GM19455 (cell line): ENCODE data around the gene C3orf20.
"Not testable (repeated sequence)": the region's sequence is repeated elsewhere in the genome, so short reads cannot be mapped to it uniquely, and the experiment has no call there.

Source experiments
- ATAC-seq: cut with Tn5 transposase; IDR thresholded peaks from one replicate; pipeline ENCODE4 v1.9.1; 2021; ENCODE audit not compliant: unreplicated experiment

C3orf20 gene

DNA sequence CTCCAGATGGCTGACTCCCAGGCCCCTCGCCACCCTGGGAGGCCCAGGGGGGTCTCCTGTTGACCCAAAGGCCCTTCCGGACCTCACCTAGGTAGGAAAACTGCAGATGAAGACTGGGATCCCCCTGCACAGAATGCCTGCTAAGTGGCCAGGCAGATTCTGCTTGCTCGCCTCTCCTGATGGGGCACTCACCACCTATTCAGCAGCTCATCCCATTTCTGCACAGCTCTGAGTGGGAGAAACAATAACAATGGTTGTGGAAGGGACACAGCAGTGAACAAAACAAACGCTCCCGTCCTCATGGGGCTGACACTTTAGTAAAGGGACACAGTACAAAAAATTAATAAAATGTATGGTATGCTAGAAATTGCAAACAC is 118.9 kb downstream of the C3orf20 start:
- ATAC-seq = no peak

DNA sequence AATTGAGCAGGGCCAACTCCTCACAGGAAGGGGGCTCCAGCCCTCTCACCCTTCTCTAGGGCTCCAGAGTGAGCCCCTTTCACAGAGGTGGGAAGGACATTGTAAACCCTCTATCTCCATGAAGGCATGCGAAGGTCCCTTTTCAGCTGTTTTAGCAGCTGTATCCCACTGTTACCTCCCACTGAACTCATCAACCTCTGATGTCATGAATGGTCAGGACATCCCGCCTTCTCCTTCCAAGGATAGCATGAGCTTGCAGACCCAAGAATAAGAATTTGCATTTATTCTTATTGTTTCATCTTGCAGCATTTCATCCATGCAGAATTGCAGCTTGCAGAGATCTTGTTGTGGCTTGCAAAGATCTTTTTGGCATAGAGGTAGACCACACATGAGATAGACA is 119.5 kb downstream of the C3orf20 start:
- ATAC-seq = no peak

DNA sequence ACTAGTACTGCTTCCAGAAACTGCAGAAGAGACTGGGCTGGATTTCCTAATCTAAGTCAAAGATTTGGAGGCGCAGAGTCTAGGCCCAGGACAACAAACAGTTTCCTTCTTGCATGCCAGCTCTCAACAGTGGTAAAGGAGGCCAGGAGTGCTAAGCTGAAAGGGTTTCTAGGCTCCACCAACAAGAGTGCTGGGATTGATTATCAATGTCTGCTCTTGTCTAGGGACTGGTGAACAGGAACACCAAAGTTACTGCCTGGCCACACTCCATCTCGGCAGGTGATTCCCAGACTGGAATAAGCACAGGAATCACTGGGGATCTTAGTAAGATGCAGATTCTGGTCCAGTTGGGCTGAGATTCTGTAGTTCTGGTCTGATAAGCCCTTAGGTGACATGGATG is 121.1 kb downstream of the C3orf20 start:
- no peak for ATAC-seq

DNA sequence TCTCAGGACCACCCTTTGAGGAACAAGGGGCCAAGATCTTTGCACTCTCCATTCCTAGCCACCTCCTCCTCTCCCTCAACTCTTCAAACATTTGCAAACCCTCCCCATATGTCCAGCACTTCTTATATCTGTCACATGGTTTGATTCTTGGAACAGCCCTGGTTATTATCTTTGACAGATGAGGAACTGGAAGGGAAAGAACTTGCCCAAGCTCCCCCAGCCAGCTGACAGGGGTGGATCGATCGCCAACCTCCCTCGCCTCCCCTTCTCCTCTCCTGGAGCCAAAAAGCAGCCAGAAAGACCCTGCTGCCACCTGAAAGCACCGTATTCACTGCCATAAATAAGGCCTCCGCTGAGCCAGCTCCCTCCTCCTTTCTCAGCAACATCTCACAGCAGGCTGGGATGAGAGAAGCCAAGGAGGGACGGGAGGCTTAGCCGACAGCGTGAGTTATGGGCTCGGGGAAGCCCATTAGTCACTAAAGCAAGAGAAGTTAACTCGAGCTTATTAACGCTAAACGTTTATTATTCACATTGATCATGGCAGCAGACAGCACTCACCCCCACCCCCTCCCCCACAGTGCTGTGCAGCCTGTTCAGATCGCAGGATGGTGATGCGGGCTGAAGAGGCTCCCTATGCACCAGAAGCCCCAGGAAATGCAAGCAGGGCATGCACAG is 121.6 kb downstream of the C3orf20 start:
- no peak for ATAC-seq

DNA sequence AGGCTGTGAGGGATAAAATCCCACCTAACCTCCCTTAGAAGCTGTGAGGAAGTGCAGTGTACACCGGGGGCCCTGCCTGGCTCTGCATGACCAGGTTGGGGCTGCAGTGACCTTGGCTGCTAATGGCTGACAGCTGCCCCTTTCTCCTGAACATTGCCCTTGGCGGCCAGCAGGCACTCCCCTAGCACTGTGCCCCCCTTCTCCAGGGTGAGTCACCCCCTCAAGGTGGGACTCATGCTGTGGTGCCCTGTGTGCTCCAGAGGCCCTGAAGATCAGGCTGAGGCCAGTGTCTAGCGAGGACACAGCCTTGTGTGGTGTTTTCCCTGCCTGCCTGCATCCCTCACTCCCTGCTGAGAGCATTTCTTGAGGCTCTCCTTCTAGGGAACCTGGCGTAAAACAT is 122.8 kb downstream of the C3orf20 start:
- ATAC-seq = no peak

DNA sequence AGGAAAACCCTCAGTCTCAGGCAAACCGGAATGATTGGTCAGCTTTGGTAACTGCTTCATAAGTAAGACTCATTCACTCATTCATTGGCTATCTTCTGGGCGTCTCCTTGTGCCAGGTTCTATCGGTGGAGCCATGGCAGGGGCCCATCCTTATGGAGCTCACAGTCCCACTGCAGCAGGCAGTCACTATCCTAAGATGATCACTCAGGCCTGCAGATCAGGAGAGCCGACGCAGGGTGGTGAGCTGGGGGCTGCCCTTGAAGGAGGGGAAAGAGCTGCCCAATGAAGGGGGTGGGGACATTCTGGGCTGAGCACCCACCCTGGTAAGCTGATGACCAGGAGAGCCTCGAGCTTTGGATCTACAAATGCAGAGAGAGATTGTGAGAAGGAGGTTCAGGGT is 123.3 kb downstream of the C3orf20 start:
- ATAC-seq = no peak

DNA sequence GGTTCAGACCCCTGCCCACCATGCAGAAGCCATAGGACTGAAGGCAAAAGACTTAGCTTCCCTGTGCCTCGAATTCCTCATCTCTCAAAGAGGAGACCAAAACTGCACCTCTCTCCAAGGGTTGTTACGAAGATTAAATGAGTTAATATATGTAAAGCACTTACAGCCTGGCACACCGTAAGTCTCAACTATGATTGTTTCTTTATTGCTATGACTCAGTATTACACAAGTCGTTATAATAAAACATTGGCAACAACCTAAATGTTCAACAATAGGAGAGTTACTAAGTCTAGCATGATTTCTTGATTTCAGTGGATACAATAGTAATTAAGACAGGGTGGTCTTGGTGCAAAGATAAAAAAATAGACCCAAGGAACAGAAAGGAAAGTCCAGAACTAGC is 124.2 kb downstream of the C3orf20 start:
- no peak for ATAC-seq

DNA sequence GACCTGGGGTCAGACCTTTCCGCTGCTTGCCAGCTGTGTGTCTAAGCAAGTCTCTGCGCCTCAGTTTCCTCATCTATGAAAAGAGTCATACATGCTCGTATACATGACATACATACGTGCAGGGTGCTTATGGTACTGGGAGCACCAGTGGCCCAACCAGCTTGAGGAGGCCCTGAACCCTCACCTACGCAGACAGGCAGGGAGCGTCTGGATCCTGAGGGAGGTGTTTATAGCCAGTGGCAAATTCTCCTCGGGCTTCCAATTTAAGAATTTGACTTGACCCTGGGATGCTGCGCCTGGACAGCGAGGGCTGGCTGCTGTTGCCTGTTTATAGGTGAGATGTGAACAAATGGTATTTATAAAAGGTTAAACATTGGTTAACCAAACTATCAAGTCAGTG is 126.1 kb downstream of the C3orf20 start:
- no peak for ATAC-seq

DNA sequence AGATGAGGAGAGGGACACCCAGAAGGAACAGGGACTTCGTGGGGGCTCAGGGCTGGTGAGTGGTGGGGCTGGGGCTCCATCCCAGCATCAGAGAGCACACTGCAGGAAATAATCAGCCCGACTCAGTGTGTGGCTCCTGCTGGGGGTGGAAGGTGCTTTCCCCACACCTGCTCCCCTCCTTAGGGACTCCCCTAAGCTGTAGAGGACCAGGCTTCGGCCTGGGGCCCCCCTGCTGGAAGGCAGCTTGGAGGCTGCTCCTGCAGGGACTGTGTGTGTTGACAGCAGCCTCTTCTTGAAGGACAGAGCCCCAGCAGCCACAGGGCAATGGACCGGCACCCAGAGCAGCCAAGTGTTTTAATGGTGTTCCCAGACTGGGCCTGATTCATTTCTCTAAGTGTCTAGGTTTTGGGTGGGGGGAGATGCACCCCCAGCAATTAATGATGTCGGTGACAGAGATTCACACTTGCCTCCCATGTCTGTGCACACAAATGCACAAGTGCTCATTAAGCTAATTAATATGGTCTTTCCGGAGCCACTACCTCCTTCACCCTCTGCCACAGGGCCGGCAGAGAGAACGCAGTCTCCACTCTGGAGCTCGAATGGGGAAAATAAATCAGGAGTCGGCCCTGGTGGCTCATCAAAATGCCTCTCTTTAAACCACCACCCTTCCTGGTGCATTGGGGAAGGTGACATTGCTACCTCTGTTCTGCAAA is 126.9 kb downstream of the C3orf20 start:
- no peak for ATAC-seq

DNA sequence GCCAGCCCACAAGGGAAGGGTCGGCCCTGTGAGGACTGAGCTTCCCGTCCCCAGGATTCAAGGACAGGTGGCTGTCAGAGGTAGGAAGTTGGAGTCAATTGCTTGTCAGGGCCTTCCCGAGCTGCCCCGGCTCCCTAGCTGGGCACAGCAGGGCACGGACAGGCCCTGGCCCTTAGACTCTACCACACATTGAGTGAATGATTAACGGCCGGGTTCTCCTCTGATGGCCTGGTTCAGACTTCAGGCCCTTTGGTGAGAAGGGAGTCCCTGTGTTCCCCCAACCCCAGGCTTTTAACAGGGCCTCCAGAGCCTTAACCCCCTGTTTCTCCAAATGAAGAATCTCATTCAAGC is 127.4 kb downstream of the C3orf20 start:
- ATAC-seq = no peak

DNA sequence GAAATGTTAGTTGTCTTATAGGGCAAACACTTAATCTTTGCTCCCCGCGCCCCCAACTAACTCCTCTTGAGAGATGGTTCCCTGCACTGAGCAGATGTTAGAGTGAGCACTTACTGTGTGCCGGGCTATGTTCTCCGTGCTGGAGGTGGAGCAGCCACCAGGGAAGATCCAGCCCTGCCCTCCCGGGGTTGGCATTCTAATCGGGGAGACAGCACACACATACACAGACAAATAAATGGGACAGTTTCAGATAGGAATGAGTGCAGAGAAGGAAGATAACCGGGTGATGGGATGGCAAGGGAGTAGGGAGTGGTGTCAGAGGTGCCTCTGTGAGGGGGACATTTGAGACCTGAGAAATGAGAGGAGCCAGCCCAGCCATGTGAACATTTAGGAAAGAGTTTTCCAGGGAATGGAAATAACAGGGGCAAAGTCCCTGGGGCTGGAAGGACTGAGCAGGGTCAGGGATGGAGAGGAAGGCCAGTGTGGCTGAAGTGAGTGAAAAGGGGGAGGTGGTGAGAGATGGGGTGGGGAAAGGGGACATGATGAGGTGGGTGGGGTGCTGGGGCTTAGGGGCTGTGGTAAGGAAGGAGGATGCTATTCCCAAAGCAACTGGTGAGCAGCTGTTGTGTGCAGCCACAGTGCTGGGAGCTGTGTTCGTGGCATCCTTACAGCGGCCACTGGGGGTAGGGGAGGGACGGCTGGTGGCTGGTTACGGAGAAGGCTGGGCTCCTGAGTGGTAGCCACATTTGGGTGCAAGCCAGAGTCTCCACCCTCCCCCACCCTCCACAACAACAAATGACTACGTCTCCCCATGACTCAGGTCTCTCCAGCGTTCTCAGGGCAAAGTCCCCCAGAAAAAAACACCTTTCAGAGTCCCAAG is 128.4 kb downstream of the C3orf20 start:
- no peak for ATAC-seq

DNA sequence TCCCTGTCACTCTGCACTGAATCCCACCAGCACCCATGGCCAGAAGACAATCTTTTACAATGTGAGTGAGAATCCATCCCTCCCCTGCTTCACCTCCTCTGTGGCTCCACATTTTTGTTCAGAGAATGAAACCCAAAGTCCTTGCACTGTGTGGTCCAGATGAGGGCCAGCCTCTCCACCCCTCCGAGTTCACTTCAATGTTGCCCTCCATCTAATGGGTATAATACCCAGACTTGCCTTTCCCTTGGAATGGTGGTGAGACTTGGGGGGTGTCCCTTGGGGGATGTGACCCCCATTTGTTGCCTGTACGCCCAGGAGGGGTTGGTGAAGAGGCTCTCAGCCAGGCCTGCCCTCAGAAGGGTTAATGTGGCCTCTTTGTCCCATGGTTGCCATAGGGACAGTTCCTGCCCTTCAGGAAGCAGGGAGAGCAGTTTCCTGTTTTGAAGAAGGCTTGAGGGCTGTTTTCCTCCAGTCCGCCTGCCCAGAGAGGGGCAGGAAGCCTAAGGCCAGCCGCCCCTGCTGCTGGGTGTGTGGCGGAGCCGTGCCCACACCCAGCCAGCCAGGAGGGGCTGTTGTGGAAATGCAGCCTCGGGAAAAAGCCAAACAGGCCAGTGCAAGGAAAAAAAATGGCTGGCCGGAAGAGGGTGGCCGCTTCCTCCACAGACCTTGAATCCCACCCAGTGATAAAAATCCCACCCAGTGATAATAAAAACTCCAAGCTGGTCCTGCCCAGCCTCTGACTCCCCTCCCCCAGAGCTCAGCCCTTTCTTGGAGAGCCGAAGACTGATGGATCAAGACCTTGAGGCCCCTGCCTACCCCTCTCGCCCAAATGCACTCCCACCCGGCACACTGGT is 129.3 kb downstream of the C3orf20 start:
- no peak for ATAC-seq

DNA sequence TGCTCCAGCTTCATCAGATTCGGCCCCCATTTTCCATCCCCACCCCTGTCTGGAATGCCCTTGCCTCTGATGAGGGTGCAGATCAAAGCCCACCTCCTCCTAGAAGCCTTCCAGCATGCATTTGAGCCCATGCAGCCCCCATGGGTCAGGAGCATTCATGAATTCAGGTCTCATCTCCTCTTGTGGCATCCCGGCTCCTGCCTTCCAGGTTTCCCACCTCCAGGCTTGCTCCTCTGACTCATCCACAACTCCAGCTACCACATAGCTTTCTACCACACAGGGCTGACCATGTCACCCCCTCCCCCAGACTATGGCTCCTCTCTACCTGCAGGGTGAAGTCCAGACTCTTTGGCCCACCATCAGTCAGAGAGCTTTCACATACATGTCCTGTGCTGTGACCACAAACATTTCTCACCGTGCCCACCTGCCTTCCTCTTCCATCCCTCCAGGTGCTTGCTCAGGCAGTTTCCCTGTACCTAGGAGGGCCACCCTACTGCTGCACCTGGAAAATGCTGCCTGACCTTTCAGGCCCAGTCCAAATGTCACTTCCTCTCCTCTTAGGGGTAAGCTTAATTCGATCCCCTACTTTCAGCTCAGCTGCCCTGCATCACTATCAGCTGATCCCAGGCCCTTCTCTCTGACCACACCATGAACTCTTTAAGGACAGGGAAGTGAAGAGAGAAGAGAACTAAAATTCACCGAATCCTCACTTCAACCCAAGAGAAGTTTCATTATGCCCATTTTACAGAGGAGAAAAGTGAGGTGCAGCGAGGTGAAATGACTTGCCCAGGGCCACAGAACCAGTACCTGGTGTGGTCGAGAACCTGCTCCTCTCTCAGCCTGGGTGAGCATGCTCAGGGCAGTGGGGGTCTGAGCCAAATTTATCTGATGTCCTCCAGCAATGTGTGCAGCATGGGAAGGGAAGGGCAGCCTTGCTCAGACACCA is 130.2 kb downstream of the C3orf20 start:
- ATAC-seq = no peak

DNA sequence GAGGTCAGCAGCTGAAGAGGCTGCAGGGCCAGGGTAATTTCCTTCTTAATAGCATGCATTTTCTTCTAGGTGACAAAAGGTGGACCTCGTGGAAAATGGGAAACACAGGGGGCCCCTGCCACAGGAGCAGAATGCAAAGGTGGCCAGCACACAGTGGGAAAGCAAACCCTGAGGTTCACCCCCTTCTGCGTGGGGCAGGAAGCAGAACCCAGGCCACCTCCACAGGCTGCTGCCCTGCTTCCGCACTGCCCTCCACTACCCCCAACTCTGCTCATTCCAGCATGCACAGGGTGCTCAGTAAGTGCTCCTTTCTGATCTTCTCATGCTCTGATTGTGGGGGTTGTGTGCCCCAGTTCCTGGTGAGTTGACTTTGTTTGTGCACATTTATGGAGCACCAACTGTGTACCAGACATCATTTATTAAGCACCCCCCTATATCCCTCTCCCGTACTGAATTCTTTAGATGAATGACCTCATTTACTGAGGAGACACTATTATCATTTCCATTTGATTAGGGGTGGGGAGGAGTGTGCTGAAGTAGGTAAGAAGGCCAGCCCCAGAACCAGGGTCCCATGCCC is 131.1 kb downstream of the C3orf20 start:
- no peak for ATAC-seq

DNA sequence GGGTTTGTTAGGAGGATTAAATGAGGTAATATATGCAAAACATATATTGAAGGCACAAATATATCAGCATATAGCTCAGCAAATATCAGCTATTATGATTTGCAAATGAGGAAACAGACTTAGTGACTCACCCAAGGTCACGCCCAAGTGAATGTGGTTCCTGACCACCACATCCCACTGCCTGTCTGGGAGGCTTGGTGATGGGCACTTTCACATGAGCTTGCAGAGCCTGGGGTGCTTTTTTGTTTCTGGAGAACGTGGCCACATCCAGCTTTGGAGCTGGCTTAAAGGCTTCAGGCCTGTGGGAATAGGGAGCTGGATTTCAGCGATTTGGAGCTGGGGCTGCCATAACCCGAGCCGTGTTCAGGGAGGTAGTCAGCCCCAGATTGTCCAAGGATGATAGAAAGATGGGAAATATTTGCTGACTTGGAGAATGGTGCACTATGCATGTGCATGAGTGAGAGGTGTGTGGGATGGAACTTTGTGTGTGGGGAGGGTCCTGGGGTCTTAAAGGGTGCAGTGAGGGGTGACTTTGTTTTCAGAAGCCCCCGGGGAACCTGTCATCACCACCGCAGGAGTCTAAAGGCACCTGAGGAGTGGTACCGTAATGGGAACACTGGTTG is 131.8 kb downstream of the C3orf20 start:
- no peak for ATAC-seq

DNA sequence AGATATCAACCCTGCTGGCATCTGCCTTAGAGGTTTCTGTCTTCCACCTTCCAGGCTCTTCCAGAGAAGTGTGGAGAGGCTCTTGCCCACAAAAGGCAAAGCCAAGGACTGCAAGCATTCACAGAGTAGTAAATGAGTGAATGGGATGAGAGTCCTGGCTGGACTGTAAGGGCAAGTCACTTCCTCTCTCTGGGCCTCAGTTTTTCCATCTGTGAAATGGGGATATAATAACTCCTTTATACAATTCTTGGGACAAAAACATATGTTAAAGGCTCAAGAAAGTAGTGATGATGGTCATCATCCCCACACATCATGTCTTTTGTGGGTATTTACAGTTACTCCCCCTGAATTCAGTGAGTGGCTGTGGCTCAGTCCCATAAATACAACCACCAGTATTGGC is 133.1 kb downstream of the C3orf20 start:
- ATAC-seq = no peak

DNA sequence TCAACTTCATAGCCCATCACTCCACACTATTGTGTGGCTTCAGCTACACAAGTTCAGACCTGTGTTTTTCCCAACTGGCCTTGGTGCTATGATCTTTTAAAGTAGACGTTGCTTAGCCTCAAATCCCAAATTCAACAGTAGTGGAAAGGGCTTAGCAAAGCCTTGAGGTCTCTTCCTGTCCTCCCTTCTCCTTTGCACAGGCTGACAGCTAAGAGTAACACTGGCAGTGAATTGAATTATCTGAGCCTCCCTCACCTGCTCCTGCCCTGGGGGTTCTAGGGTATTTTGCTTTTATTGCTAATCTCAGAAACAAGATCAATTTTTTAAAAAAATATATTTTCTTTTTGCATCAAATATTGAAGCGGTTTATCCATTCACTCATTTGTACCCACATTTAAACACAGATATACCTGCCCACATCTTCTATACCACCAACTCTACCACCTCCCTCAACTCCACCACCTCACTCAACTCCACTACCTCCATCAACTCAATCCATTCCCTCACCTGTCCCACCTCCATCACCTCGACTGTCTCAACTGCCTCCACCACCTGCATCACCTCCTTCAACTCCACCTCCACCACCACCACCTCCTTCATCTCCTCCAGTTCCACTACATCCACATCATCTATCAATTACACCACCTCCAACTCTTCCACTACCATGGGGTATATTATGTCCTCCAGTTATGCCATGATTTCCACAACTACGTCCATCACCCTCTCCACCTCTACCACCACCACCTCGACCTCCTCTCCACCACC is 133.7 kb downstream of the C3orf20 start:
- no peak for ATAC-seq

DNA sequence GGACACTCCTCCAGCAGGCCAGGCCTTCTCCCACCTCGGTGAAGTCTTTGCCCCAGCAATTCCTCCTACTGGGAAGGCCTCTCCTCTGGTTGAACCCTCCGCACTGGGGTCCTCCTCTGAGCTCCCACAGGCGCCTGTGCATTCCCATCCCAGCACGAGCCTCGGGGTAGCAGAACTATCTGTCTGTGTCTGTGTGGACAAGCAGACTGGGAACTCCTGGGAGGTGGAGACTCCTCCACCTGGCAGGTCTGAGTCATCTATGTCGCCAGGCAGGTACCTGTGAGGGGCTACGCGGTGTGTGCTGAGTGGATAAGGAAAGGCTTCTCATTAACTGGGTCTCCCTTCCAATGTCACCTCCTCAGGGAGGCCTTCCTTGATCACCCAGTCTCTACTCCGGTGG is 134.7 kb downstream of the C3orf20 start:
- ATAC-seq = not testable (repeated sequence)
